NCI-H2227 (cell line): ENCODE data around the gene KCNQ1.
A peak's percentile ranks its signal among the peaks of the same experiment; 100 is the strongest.

Experiments
- DNase-seq: peaks from one replicate; lab custom pipeline; 2025; ENCODE audit not compliant: unreplicated experiment; lab: John Stamatoyannopoulos, UW

Gene KCNQ1

DNA sequence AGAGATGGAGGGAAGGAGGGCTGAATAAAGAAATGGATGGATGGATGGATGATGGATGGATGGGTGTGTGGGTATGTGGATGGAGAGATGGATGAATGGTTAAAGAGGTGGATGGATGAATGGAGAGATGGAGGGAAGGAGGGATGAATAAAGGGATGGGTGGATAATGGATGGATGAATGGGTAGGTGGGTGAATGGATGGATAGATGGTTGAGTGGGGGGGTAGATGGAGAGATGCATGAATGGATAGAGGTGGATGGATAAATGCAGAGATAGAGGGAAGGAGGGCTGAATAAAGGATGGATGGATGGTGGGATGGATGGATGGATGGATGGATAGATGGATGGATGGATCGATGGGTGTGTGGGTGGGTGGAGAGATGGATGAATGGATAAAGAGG is 369.2 kb downstream of the KCNQ1 start:
- no peak for DNase-seq

DNA sequence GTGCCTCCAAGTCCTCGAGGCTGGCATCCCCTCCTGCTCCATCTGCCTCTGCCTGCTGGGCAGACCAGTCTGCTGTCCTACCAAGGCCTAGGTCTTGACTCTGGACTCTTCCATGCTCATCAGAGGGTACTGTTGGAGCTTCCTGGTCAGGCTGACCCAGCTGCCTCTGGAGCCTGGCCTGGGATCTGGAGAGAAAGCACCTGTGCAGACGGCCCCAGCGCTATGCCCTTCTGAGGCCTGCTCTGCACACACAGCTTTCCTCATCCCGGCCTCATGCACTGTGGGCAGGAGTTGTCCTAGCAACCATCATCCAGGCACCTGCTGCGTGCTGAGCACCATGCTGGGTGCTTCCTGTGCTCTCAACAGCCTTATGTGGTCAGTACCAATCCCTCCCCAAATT is 369.9 kb downstream of the KCNQ1 start:
- no peak for DNase-seq

DNA sequence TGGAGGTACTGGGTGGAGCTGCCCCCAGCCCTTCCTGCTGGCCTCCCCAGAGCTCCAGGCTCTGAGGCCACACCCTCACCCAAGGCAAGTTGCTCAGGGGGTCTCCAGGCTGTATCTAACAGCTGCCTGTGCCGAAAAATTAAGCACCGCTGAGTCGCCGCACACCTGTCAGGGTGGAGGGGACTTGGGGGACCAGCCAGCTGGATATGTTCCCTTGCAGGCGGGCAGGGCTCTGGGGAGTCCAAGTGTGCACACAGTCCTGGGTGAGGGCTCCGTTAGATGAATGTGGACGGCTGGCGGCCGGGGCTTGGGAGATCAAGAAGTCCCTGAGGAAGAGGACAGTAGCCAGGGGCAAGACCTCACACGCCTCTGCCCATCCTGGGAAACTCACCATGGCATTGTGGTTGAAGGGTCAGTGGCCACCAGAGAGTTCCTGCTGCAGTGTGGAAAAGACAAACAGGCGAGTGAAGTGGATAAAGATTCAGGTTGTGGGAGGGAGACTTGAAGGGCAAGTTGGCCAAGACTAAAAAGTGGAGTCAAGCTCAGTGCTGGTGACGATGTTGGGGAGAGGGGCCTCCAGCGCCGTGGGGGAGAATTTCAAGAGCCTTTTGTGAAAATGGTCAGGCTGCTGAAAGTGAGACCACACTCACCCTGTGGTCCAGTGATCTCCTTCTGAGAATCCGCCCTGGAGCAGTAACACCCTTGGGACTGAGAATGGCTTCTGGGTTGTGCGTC is 371.1 kb downstream of the KCNQ1 start:
- no peak for DNase-seq

DNA sequence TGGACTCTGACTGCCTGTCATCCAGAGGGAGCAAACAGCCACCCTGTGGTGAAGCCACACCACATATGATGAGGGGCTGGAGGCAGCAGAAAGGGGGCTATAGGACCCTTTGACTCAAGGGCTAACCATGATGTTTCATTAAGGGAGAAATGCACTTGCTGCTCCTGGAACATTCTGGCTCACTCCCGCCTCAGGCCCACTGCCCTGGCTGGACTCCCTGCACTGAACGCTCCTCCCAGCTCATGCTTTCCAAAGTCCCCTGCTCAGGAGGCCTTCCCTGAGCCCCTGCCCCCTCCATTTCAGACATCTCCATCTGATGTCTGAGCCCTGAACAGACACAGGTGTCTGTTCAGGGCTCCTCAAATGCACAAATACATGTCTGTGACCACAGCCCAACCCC is 371.7 kb downstream of the KCNQ1 start:
- no peak for DNase-seq

DNA sequence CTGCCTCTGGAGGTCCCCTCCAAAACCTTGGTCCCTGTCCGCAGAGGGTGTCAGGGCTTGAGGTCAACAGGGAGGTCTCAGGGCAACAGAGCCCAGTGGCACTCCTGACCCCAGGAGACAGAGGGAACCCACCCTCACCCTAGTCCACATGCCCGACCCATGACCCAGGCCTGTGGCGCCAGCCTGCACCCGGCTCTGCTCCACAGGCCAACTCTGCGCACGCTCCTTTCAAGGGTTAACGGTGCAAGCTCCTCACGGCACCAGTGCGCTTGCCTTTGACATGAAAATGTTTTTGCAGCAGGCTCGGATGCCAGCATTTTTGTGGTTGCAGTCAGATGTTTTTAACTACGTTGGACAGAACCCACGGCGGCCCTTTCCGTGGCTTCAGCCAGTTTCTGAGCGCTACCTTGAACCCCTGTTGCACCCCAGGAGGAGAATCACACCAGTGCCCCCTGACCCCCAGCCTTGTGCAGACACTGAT is 372.2 kb downstream of the KCNQ1 start:
- no peak for DNase-seq

DNA sequence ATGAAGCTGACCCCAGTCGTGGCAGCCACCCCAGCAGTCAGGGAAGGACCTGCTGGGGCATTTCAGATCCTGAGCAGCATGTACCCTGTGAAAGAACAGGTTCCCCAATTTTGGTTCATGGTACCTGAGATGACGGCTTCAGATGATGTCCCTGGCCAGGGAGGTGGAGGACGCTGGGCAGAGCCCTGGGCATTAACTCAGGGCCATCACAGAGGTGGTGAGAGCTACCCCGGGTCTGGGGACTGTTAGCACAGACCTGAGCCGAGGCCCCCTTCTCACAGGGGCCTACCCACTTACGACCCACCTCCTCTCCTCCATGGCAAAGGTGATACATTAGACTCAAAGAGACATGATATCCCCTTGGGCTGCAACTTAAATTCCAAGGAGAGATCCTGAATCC is 372.6 kb downstream of the KCNQ1 start:
- no peak for DNase-seq

DNA sequence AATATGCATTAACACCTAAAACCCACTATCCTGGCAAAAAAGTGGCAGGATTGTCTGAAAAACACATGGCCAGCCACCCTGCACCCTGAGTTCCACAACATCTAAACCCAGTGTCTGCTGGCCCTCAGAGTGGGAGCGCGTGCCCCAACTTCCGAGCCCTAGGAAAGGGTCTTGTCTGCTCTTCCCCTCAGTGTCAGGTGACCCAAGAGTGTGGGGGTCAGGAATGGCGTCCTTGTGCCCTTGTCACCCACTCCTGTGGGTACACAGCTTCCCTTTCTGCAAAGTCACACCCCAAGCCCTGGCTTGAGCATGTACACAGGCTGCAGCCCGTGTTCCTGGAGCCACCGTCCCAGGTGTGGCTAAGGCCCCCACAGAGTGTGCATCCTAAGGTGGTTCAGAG is 373.2 kb downstream of the KCNQ1 start:
- no peak for DNase-seq

DNA sequence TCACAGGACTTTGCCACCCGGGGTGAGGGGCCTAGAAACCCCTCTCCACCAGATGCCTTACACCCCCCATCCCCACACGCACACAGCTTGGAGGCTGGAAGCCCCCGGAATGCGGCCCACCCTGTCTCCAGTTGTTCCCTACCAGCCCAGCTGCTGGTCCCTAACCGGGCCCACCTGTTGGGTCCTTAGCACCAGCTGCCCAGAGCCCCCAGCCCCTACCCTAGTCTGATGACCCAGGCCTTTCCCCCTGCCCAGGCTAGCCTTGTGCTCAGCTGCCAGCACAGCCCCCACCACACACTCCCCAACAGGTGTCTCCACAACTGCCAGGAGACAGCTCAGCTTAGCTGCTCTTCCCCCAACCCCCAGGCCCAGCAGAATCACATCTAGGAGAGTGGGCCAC is 373.7 kb downstream of the KCNQ1 start:
- no peak for DNase-seq

DNA sequence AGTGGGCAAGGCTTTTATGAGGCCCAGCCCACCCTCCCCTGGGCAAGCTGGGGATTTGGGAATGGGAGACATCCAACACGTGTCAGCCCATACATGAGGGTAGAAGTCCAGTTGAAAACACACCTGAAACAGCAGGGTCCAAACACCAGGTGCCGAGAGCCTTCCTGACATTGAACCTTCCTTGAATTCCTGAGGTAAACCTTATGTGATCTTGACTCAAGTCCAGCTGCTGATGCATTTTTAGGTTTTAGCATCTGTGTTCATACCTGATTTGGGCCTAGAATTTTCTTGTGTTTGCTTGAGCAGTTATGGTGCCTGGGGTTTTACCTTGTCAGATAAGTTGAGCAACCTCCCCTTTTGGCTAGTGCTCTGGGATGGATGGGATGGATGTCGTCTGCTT is 374.5 kb downstream of the KCNQ1 start:
- DNase-seq = no peak

DNA sequence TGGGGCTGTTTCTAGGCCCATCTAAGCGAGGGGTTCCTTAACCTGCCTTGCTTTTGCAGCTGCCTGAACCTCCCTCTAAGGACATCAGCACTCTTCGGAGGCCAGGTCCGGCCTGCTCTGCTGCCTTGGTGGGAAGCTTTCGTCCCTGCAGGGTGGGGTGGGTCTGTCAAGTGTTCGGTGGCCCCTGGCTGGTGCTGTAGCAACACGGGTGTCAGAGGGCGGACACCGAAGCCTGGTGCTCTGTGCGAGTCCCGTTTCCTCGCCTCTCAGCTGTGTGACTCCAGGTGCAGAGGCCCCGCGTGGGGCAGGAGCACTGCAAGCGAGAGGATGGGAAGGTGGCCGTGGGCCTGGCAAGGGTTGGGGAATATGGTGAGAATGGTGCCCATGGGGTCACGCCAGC is 376.2 kb downstream of the KCNQ1 start:
- no peak for DNase-seq

DNA sequence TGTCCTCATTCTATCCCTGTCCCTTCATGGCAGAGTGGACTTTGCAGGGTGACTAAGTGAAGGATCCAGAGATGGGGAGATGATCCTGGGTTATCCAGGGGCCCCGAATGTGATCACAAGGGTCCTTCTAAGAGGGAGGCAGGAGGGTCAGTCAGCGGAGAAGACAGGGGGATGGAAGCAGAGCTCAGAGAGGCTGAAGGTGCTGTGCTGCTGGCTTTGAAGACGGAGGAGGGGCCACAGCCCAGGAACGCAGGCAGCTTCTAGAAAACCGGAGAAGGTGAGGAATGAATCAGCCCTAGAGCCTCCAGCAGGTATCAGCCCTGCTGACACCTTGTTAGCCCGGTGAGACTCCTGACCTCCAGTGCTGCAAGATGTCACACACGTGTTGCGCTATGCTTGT is 377.1 kb downstream of the KCNQ1 start:
- no peak for DNase-seq

DNA sequence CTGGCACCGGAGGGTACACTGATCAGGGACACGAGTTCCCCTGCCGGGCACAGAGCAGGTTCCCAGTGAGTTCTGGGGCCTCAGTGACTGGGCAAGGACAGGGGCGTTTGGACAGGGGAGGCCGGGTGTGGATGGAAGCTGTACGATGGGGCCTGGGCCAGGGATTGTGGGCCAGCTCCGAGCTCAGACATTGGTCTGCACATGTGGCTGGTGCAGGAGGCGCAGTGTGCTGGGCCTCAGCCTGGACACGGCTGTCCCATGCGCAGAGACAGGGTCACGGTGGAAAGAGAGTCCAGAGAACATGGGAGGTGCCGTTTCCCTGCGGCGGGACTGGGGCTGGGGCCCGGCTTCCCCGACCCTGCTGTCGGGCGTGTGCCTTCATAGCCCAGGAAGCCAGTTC is 380.0 kb downstream of the KCNQ1 start:
- no peak for DNase-seq

DNA sequence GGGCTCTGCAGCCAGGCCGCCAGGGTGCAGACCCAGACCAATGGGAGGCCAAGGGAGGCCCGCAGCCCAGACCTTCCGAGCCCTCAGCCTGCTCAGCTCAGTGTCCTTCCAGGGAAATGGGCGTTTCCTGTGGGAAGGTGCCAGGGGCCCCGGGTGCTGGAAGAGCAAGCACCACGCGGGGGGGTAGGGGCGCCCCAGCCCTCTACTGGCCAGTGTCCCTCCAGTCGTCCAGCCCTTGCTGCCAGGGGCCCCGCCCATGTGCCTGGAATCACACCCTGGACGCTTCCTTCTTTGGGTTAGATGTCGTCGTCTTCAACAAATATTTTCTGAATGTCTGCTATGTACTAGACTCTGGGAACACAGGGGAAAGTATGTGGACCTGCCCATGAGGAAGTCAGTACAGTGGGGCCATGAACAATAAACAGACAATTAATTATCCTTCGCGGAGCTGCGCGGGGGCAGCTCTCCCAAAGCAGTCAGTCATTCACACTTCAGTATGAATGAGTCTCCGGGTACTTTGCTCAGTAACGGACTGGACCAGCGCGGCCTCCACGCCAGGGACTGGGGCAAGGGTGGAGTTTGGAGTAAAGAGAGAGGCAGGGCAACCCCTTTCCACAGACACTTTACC is 380.6 kb downstream of the KCNQ1 start:
- DNase-seq = no peak

DNA sequence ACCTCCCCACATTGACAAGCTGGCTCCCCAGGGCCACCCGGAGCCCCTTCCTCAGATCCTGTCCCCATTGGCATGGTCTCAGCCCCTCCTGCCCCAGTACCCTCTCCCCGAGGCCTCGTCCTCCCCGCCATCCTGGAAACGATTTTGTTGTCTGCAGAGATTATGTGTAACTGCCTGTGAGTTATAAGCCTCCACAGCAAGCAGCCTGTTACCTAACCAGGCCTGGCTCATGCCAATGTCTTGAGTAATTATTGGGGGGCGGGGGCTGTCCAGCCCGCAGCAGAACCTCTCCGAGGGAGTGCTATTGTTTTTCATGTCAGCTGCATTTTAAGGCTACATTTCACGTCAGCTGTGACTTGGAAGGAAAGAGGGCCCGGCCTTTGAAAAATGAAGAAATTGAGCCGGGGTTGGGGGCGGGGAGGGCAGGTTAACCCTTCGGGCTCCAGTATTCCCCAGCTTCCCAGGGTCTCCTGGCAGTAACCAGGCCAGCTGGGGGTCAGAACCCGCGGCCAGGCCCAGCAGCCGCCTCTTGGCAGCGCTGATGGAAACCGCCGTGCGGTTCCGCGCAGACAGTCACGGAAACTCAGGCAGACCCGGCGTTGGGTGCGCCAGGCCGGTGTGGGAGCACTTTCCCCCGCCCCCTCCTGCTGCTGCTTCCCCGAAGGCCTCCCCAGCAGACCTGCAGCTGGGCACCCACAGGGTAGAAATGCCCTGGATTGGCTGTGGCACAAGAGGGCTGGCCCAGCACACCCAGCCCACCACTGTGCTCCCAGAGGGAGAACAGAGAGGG is 381.3 kb downstream of the KCNQ1 start:
- peak; percentile 80 for DNase-seq

DNA sequence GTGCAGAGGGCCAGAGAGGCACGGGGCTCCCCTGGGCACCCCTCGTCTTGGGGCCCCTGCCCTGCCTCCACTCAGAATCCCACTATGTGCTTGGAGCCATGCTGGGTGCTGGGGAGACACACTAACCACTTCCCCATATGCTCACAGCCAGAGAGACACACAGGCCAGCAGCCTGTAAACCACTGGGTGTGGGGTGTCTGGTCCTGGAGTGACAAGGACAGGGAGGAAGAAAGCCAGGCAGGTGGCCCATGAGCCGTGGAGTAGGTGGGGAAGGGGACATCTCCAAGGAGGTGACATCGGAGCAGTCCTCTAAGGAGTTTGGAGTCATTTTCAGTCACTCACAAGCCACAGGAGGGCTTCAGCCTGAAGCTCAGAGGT is 381.9 kb downstream of the KCNQ1 start:
- no peak for DNase-seq

DNA sequence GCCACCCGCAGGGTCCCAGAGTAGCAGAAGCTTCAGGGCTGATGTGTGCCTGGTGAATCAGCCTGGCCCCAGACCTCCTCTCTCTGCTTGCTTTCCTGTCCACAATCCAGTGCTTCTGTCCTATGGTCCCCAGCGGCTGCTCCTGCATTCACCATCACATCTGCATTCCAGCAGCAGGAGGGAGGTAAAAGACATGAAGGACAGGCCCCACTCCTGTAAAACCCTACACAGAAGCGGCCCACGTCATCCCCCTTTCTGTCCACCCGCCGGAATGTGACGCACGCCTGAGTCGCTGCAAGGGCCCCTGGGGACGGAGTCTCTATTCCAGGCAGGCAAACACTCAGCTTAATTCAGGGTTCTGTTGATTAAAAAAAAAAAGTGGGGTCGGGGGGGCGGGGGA is 382.4 kb downstream of the KCNQ1 start:
- no peak for DNase-seq

DNA sequence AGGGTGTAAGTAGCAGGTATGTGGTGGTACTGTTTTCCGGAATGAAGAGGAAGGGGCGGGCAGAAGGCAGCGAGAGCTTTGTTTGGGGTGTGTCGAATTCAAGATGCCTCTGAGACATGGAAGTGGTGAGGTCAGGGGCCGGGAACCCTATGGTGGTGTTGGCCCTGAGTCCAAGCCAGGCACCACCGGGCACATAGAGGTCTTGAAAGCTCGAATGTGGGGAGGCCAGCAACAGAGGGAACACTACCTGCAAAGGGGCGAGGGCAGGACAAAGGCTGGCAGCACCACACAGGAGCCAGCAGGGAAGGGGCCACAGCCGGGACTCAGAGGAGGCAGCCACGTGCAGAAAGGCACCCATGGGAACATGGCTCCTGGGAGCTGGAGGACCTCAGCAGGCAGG is 383.0 kb downstream of the KCNQ1 start:
- no peak for DNase-seq

DNA sequence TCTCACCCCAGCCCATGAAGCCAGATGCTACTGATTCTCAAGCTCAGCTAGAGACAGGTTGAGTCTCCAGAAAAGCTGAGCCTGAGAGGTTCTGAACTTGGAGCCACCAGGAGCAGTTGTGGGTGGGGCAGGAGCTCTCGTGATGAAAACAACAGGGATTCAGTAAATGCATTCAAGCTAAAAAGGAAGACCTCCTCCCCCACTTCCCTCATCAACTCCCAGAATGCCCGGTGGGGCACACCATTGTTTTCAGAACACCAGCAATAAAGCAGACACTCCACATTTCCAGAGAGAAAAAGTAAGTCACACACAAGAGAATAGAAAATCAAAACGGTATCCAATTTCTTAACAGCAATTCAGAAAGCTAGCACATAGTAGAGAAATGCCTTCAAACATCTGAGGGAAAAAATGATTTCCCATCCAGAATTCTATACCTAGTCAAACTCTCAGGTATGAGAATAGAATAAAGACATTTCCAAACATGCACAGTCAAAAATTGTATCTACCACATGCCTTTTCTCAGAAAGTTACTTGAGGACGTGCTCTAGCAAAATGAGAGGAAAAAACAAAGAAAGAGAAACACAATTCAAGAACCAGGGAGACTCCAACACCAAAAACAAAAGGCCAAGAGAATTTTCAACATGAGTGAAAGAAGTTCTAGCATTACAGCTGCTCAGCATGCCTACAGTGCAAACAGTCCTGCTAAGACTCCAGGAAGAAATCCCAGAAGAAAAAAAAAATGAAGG is 383.9 kb downstream of the KCNQ1 start:
- DNase-seq = no peak

DNA sequence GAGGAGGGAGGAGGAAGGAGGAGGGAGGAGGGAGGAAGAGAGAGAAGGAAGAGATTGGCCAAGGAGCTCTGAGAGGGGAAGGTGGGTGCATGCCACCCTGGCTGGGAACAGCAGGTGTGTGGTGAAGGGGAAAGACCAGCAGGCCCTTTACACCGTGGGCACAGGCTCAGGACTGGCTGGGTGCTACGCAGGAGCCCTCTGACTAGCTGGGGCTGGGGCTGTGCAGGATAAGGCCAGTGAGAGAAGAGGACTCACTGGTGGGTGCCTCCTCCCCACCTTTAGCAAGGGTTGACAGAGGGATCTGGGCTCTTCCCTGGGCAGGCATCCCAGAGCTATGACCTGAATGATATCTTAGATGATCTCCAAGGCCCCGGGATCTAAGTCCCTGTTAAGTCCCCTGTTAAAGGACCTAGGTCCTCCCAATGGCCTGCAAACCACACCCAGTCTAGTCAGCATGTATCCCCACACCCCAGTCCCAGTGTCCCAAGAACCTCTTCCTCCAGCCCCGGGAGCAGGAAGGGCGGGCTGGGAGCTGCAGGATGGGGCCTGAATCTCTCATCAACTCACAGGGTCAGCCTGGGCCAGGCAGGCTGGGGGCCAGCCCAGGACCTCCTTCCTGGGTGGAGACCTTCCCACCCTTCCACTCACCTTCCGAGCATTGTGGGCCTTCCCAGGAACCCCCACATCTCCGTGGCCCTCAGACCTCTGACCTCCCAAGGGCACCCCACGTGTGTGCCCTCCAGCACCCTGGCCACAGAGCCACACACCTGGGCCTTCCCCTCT is 385.4 kb downstream of the KCNQ1 start:
- no peak for DNase-seq

DNA sequence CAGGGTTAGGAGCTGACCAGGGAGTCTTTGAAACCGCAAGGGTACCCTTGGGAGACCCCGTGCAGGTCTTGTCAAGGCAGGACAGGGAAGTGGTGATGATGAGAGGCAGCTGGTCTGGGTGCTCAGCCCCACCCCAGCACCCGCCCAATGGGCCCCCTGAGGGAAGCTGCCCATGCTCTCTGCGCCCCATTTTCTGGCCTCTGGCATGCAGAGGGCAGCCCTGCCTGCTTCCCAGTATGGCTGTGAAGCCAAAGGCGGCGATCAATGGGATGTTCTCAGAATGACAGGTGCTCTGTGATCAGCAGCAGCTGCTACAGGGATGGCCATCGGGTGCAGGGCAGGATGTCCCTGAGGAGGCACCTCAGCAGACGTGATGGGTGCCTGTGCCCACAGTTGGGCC is 386.1 kb downstream of the KCNQ1 start:
- DNase-seq = no peak
